Uterus (tissue), 2 donors: ENCODE measurements around the gene DYDC2.
A peak's percentile ranks its signal among the peaks of the same experiment; 100 is the strongest.

Source experiments
- POLR2A ChIP-seq, 2 donors: fragments of 450-650 bp; IDR thresholded peaks; one replicate each; pipeline ENCODE4 v1.6.1; 2016; ENCODE audit warnings: antibody characterized with exemption in 2 of 2, mild to moderate bottlenecking in 1 of 2, moderate library complexity in 1 of 2
- TF ChIP-seq, protein P1 (sequence below), 4 experiments: fragments of 200-600 bp in 2 of 4; fragments of 450-650 bp in 2 of 4; sonication (generic) in 2 of 4; IDR thresholded peaks; one replicate each; pipeline ENCODE4 v1.5.1; 2016 to 2019; ENCODE audit warnings: antibody characterized with exemption in 4 of 4, mild to moderate bottlenecking in 2 of 4, moderate library complexity in 1 of 4

DNA sequence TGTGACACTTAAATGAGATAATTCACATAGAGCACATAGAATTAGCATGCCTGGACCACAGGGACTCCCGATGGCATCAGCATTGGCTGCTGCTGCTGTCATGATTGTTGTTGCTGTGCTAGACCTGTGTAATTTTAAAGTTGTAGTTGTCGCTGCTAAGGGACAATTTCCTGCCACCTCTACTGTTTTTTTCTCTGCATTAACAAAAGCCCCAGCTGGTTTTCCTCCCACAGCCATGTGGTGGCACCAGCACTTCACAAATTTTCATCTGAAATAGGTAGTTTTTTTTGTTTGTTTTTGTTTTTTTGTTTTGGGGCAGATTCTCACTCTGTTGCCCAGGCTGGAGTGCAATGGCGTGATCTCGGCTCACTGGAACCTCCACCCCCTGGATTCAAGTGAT lies 26.4 kb downstream of the DYDC2 start:
- TF ChIP-seq, protein P1, sequence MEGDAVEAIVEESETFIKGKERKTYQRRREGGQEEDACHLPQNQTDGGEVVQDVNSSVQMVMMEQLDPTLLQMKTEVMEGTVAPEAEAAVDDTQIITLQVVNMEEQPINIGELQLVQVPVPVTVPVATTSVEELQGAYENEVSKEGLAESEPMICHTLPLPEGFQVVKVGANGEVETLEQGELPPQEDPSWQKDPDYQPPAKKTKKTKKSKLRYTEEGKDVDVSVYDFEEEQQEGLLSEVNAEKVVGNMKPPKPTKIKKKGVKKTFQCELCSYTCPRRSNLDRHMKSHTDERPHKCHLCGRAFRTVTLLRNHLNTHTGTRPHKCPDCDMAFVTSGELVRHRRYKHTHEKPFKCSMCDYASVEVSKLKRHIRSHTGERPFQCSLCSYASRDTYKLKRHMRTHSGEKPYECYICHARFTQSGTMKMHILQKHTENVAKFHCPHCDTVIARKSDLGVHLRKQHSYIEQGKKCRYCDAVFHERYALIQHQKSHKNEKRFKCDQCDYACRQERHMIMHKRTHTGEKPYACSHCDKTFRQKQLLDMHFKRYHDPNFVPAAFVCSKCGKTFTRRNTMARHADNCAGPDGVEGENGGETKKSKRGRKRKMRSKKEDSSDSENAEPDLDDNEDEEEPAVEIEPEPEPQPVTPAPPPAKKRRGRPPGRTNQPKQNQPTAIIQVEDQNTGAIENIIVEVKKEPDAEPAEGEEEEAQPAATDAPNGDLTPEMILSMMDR (IDR thresholded peaks at IDR 0.05): peak; percentile 61 to 74 (median 63)
- TF ChIP-seq POLR2A (IDR thresholded peaks at IDR 0.05): no peak
